ENCODE data around the gene PKN1.

Gene PKN1

GRCh38 chr19:14492756-14493337 is 59.7 kb downstream of the PKN1 start:
- TF ChIP-seq CTCF (IDR thresholded peaks at IDR 0.05; ENCODE audit: borderline replicate concordance, insufficient read depth, low read depth, low read length), result no peak
- H3K4me3 ChIP-seq (ENCODE audit: low read depth, low read length), result no peak overlapping the region

- no peak for TF ChIP-seq CTCF (IDR thresholded peaks at IDR 0.05; ENCODE audit: borderline replicate concordance, insufficient read depth, low read depth, low read length)
- H3K4me3 ChIP-seq (ENCODE audit: low read depth, low read length), result no peak overlapping the region
These were observed 61.3 kb downstream of the PKN1 start for GRCh38 chr19:14494411-14494810.

GRCh38 chr19:14494910-14495671 is 62.0 kb downstream of the PKN1 start:
- no peak overlapping the region for H3K4me3 ChIP-seq (ENCODE audit: low read depth, low read length)
- TF ChIP-seq CTCF (IDR thresholded peaks at IDR 0.05; ENCODE audit: borderline replicate concordance, insufficient read depth, low read depth, low read length), result no peak

GRCh38 chr19:14495672-14496028 is 62.5 kb downstream of the PKN1 start:
- no peak for TF ChIP-seq CTCF (IDR thresholded peaks at IDR 0.05; ENCODE audit: borderline replicate concordance, insufficient read depth, low read depth, low read length)
- H3K4me3 ChIP-seq (ENCODE audit: low read depth, low read length), result peak overlapping the region; percentile 49

GRCh38 chr19:14496029-14496833 is 63.1 kb downstream of the PKN1 start, which contains the start of gene GIPC1:
Gene GIPC1 (minus strand): TSS chr19:14496127. CDS start chr19:14482976, 13,151 bp downstream.
- no peak for TF ChIP-seq CTCF (IDR thresholded peaks at IDR 0.05; ENCODE audit: borderline replicate concordance, insufficient read depth, low read depth, low read length)
- H3K4me3 ChIP-seq (ENCODE audit: low read depth, low read length), result peak within 1 kb of the TSS; percentile 49

GRCh38 chr19:14496834-14497227 is 63.7 kb downstream of the PKN1 start:
- TF ChIP-seq CTCF (IDR thresholded peaks at IDR 0.05; ENCODE audit: borderline replicate concordance, insufficient read depth, low read depth, low read length), result no peak
- H3K4me3 ChIP-seq (ENCODE audit: low read depth, low read length), result no peak overlapping the region

All from GM12875 (cell line).